ENCODE data around the gene WDFY2. TPM values are rescaled to one million over a fixed set of nuclear protein-coding genes. Genes with fewer than 3 reads are reported as not detected.

WDFY2 gene
- total and polyA plus RNA-seq, 10 of the 15 experiments (the other 5 are each of a cell fraction or from before 2014, with no cell fraction given), result 2.1 to 13.0 (median 8.1) TPM

DNA sequence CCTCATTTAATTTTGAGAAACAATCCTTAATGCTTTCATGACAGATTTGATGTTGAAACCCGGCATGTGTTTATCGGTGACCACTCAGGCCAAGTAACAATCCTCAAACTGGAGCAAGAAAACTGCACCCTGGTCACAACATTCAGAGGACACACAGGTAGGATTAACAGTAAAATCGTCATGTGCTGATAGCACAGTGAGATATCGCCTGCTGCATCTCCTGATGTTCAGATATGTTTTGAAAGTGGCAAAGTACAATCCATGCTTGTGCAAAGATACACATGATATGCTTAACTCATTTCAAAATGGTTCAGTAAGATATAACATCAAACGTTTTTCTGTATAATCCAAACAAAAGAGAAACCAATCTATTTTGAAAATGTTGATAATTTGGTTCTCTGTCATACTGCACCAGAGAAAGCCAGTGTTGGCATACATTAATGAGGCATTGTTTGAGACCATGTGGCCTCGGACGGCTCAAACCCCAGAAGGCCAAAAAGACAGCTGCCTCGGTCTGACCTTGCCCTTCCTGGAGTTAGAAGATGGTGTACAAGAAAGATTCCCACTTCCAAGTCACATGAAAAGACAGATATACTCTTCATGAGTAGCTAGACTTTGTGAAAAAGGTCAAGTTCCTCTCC, 143.5 kb downstream of the WDFY2 start:
- CTCF ChIA-PET, result no interaction called here
- no peak overlapping the region for H2AFZ ChIP-seq (ENCODE audit: control insufficient read depth, low read depth, low read length)
- no peak overlapping the region for H3K4me2 ChIP-seq (ENCODE audit: control insufficient read depth, insufficient read depth)
- RAD21 ChIA-PET (ENCODE audit: unreplicated experiment), result no interaction called here
- in situ Hi-C loops (cut with MboI) (no loop called here), intact Hi-C loops (cut with micrococcal nuclease; ENCODE audit: unreplicated experiment) (no loop called here)
- no peak for TF ChIP-seq SUPT20H (IDR thresholded peaks at IDR 0.05; ENCODE audit: borderline replicate concordance, control insufficient read depth, low read depth, low read length)
- no peak for TF ChIP-seq IRF4 (IDR thresholded peaks at IDR 0.05; ENCODE audit: low read depth, low read length)
- TF ChIP-seq CHD2 (IDR thresholded peaks at IDR 0.05; ENCODE audit: borderline replicate concordance, low read depth, low read length), result no peak
- no peak for TF ChIP-seq SPI1 (IDR thresholded peaks at IDR 0.05; ENCODE audit: borderline replicate concordance, insufficient read depth, low read depth, low read length)
- no peaks in the 10 kb centered on the region for H4K20me1 ChIP-seq (ENCODE audit: control insufficient read depth, insufficient read depth)
- no peaks in the 10 kb centered on the region for H3K27me3 ChIP-seq (replicated peaks in 1 of 2; ENCODE audit: control insufficient read depth in 2 of 2, insufficient read depth in 2 of 2, low read length in 1 of 2)
- FAIRE-seq (no peak), DNase-seq (ENCODE audit: low read depth, low spot score) (no peak), ATAC-seq (no peak)
- peaks cover 0 to 2% of the 10 kb centered on the region in 2 experiments; a peak in 1 of 4 replicates for H3K36me3 ChIP-seq (ENCODE audit: control insufficient read depth in 2 of 2, insufficient read depth in 2 of 2, low read length in 1 of 2)
- no TSS peak for BruUV-seq (replicated peaks)
- no peak overlapping the region for H3K9ac ChIP-seq (ENCODE audit: control insufficient read depth, insufficient read depth, low read length)
- H3K4me1 ChIP-seq (ENCODE audit: control insufficient read depth, insufficient read depth, low read length), result no peaks in the 10 kb centered on the region
- WGBS (ENCODE audit: insufficient coverage, insufficient replicate concordance, low lambda C conversion rate, missing lambda C conversion rate), result 88% methylated on average over 8 of the region's 8 CpGs
- H3K4me3 ChIP-seq, result no peak overlapping the region
- POLR2A ChIA-PET, result no interaction called here
- SMC1A ChIA-PET (ENCODE audit: uncharacterized antibody, unreplicated experiment), result interaction anchor here (1.2 to 1.6 kb wide), 3 partner anchors 13 to 293 kb away, joined by 3 to 4 read pairs (median 3); no protein-coding TSS in a partner anchor
- no peaks in the 10 kb centered on the region for H3K79me2 ChIP-seq (ENCODE audit: control insufficient read depth, insufficient read depth, low read length)
- H3K9me3 ChIP-seq (replicated peaks; ENCODE audit: control insufficient read depth, insufficient read depth, low read length), result no peaks in the 10 kb centered on the region
- H3K27ac ChIP-seq (ENCODE audit: control insufficient read depth, insufficient read depth), result no peak overlapping the region

DNA sequence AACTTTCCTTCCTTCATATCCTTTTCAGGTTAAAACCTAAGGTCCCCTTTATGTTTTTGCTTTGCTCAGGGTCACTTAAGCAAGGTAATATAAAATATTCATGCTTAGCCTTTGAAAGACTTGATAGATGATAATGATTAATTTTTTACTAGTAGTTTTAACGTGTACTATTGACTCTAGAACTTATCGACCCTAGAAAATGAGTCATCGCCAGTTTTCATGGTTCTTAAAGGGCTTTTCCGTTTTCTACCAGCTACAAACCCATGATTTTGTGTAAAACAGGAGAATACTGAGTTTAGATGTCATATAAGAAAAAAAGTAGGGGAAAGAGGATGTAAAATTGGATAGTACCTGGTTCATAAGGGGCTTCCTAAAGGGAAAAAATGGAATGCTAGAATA, 144.0 kb downstream of the WDFY2 start:
- Histone ChIP-seq H3K27me3 (replicated peaks in 1 of 2; ENCODE audit: control insufficient read depth in 2 of 2, insufficient read depth in 2 of 2, low read length in 1 of 2) (no peaks in the 10 kb centered on the region), H3K4me2 (ENCODE audit: control insufficient read depth, insufficient read depth) (no peak overlapping the region), H2AFZ (ENCODE audit: control insufficient read depth, low read depth, low read length) (no peak overlapping the region), H3K36me3 (ENCODE audit: control insufficient read depth in 2 of 2, insufficient read depth in 2 of 2, low read length in 1 of 2) (peaks cover 0 to 2% of the 10 kb centered on the region in 2 experiments; a peak in 1 of 4 replicates), H3K27ac (ENCODE audit: control insufficient read depth, insufficient read depth) (no peak overlapping the region), H3K9ac (ENCODE audit: control insufficient read depth, insufficient read depth, low read length) (no peak overlapping the region), H3K9me3 (replicated peaks; ENCODE audit: control insufficient read depth, insufficient read depth, low read length) (no peaks in the 10 kb centered on the region), H4K20me1 (ENCODE audit: control insufficient read depth, insufficient read depth) (no peaks in the 10 kb centered on the region), H3K4me3 (no peak overlapping the region), H3K4me1 (ENCODE audit: control insufficient read depth, insufficient read depth, low read length) (no peaks in the 10 kb centered on the region), H3K79me2 (ENCODE audit: control insufficient read depth, insufficient read depth, low read length) (no peaks in the 10 kb centered on the region)
- TF ChIP-seq, protein P1, sequence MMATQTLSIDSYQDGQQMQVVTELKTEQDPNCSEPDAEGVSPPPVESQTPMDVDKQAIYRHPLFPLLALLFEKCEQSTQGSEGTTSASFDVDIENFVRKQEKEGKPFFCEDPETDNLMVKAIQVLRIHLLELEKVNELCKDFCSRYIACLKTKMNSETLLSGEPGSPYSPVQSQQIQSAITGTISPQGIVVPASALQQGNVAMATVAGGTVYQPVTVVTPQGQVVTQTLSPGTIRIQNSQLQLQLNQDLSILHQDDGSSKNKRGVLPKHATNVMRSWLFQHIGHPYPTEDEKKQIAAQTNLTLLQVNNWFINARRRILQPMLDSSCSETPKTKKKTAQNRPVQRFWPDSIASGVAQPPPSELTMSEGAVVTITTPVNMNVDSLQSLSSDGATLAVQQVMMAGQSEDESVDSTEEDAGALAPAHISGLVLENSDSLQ (IDR thresholded peaks at IDR 0.05), result no peak
- no peak for TF ChIP-seq EED (IDR thresholded peaks at IDR 0.05; ENCODE audit: low read depth)
- TF ChIP-seq BACH1 (IDR thresholded peaks at IDR 0.05; ENCODE audit: borderline replicate concordance), result no peak
- intact Hi-C loops (cut with micrococcal nuclease; ENCODE audit: unreplicated experiment) (no loop called here), in situ Hi-C loops (cut with MboI) (no loop called here)
- BruUV-seq (replicated peaks), result no TSS peak
- ChIA-PET SMC1A (ENCODE audit: uncharacterized antibody, unreplicated experiment) (no interaction called here), POLR2A (no interaction called here), CTCF (no interaction called here), RAD21 (ENCODE audit: unreplicated experiment) (no interaction called here)
- FAIRE-seq, result no peak
- 64% methylated on average over 4 of the region's 4 CpGs for WGBS (ENCODE audit: insufficient coverage, insufficient replicate concordance, low lambda C conversion rate, missing lambda C conversion rate)
- DNase-seq (ENCODE audit: low read depth, low spot score), result no peak
- 0 out of 3 replicates have a peak, but pooled peaks have one; percentile 16 for ATAC-seq

All from GM12878 (cell line).